Hepatic stellate cell (primary cell): ENCODE measurements around the gene SF3A2.
"Not testable (repeated sequence)": the region's sequence is repeated elsewhere in the genome, so short reads cannot be mapped to it uniquely, and the experiment has no call there.

Source experiments
- DNase-seq: peaks from one replicate; pipeline ENCODE4 v3.0.0; 2011; ENCODE audit warnings: low spot score

Gene SF3A2

GRCh38 chr19:2274931-2275535 lies 38.4 kb downstream of the SF3A2 start:
- DNase-seq, result peak; percentile 86

GRCh38 chr19:2275588-2276428 lies 39.2 kb downstream of the SF3A2 start:
- no peak for DNase-seq

- no peak for DNase-seq
These were observed 39.9 kb downstream of the SF3A2 start for GRCh38 chr19:2276429-2276986.

GRCh38 chr19:2277138-2277537 lies 40.5 kb downstream of the SF3A2 start:
- DNase-seq, result no peak

GRCh38 chr19:2278459-2279158 lies 42.0 kb downstream of the SF3A2 start:
- no peak for DNase-seq

GRCh38 chr19:2280633-2281264 lies 44.1 kb downstream of the SF3A2 start:
- DNase-seq, result no peak

- DNase-seq, result not testable (repeated sequence)
These were observed 44.8 kb downstream of the SF3A2 start for GRCh38 chr19:2281265-2282061.

- peak; percentile 74 for DNase-seq
These were observed 45.6 kb downstream of the SF3A2 start, which contains the start of gene PEAK3 for GRCh38 chr19:2282062-2282861. Gene PEAK3 (minus strand): TSS chr19:2282175. CDS start chr19:2280931, 1,244 bp downstream.

- no peak for DNase-seq
These were observed 46.2 kb downstream of the SF3A2 start for GRCh38 chr19:2282862-2283237.

GRCh38 chr19:2283835-2284507 lies 47.3 kb downstream of the SF3A2 start:
- DNase-seq, result no peak

- no peak for DNase-seq
These were observed 49.9 kb downstream of the SF3A2 start for GRCh38 chr19:2286402-2287140.

- no peak for DNase-seq
These were observed 51.1 kb downstream of the SF3A2 start for GRCh38 chr19:2287585-2288337.

GRCh38 chr19:2288338-2288817 lies 51.8 kb downstream of the SF3A2 start:
- no peak for DNase-seq

- DNase-seq, result no peak
These were observed 52.4 kb downstream of the SF3A2 start for GRCh38 chr19:2288818-2289713.

GRCh38 chr19:2289714-2290435 lies 53.3 kb downstream of the SF3A2 start:
- peak; percentile 66 for DNase-seq

- no peak for DNase-seq
These were observed 54.0 kb downstream of the SF3A2 start for GRCh38 chr19:2290441-2291184.
